Measurements from ENCODE around the gene TFIP11. TPM values are rescaled to one million over a fixed set of nuclear protein-coding genes. Genes with fewer than 3 reads are reported as not detected.

Gene TFIP11
- total RNA-seq, 1 experiment from 2014 or later, result 26.9 TPM

GRCh38 chr22:26483439-26484359 lies 28.6 kb downstream of the TFIP11 start, which contains the start of the genes HPS4 and SRRD (continued):
- TF ChIP-seq ZNF121 (CRISPR knock-in tag; IDR thresholded peaks at IDR 0.05), result peak; percentile 31; the same call in 1 of the 2 replicates
- peak; percentile 87 for TF ChIP-seq MAX (CRISPR knock-in tag; IDR thresholded peaks at IDR 0.05)
- peak; percentile 91 for TF ChIP-seq ZBTB21 (CRISPR knock-in tag; IDR thresholded peaks at IDR 0.05; ENCODE audit: borderline replicate concordance)
- peak; percentile 100 for TF ChIP-seq CREM (CRISPR knock-in tag; IDR thresholded peaks at IDR 0.05)
- peak; percentile 99 for TF ChIP-seq GTF2I (CRISPR knock-in tag; conservative IDR thresholded peaks at IDR 0.05)
- TF ChIP-seq, protein P1, sequence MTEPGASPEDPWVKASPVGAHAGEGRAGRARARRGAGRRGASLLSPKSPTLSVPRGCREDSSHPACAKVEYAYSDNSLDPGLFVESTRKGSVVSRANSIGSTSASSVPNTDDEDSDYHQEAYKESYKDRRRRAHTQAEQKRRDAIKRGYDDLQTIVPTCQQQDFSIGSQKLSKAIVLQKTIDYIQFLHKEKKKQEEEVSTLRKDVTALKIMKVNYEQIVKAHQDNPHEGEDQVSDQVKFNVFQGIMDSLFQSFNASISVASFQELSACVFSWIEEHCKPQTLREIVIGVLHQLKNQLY (CRISPR knock-in tag; IDR thresholded peaks at IDR 0.05), result 0 out of 2 replicates have a peak, but pooled peaks have one; percentile 36
- TF ChIP-seq CBFB (CRISPR knock-in tag; IDR thresholded peaks at IDR 0.05; ENCODE audit: low read depth), result peak; percentile 89; the same call in 1 of the 2 replicates
- TF ChIP-seq ZBTB43 (CRISPR knock-in tag; IDR thresholded peaks at IDR 0.05), result peak; percentile 86
- TF ChIP-seq, protein P2, sequence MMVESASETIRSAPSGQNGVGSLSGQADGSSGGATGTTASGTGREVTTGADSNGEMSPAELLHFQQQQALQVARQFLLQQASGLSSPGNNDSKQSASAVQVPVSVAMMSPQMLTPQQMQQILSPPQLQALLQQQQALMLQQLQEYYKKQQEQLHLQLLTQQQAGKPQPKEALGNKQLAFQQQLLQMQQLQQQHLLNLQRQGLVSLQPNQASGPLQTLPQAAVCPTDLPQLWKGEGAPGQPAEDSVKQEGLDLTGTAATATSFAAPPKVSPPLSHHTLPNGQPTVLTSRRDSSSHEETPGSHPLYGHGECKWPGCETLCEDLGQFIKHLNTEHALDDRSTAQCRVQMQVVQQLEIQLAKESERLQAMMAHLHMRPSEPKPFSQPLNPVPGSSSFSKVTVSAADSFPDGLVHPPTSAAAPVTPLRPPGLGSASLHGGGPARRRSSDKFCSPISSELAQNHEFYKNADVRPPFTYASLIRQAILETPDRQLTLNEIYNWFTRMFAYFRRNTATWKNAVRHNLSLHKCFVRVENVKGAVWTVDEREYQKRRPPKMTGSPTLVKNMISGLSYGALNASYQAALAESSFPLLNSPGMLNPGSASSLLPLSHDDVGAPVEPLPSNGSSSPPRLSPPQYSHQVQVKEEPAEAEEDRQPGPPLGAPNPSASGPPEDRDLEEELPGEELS (CRISPR knock-in tag; IDR thresholded peaks at IDR 0.05), result peak; percentile 77
- TF ChIP-seq, protein P3, sequence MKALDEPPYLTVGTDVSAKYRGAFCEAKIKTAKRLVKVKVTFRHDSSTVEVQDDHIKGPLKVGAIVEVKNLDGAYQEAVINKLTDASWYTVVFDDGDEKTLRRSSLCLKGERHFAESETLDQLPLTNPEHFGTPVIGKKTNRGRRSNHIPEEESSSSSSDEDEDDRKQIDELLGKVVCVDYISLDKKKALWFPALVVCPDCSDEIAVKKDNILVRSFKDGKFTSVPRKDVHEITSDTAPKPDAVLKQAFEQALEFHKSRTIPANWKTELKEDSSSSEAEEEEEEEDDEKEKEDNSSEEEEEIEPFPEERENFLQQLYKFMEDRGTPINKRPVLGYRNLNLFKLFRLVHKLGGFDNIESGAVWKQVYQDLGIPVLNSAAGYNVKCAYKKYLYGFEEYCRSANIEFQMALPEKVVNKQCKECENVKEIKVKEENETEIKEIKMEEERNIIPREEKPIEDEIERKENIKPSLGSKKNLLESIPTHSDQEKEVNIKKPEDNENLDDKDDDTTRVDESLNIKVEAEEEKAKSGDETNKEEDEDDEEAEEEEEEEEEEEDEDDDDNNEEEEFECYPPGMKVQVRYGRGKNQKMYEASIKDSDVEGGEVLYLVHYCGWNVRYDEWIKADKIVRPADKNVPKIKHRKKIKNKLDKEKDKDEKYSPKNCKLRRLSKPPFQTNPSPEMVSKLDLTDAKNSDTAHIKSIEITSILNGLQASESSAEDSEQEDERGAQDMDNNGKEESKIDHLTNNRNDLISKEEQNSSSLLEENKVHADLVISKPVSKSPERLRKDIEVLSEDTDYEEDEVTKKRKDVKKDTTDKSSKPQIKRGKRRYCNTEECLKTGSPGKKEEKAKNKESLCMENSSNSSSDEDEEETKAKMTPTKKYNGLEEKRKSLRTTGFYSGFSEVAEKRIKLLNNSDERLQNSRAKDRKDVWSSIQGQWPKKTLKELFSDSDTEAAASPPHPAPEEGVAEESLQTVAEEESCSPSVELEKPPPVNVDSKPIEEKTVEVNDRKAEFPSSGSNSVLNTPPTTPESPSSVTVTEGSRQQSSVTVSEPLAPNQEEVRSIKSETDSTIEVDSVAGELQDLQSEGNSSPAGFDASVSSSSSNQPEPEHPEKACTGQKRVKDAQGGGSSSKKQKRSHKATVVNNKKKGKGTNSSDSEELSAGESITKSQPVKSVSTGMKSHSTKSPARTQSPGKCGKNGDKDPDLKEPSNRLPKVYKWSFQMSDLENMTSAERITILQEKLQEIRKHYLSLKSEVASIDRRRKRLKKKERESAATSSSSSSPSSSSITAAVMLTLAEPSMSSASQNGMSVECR (CRISPR knock-in tag; IDR thresholded peaks at IDR 0.05; ENCODE audit: borderline replicate concordance), result peak; percentile 60; the same call in 1 of the 2 replicates
- no peak for TF ChIP-seq NFYB (CRISPR knock-in tag; conservative IDR thresholded peaks at IDR 0.05; ENCODE audit: low read depth)

GRCh38 chr22:26483043-26483438 lies 29.2 kb downstream of the TFIP11 start:
- ChIA-PET CTCF (interaction anchor here (0.6 to 4.8 kb wide), 13 partner anchors 19 to 198 kb away, joined by 3 to 17 read pairs (median 3); partner anchors contain the start of gene TFIP11), POLR2A (interaction anchor here (0.5 to 2.2 kb wide), 13 partner anchors 11 to 192 kb away, joined by 3 to 7 read pairs (median 4); partner anchors contain the start of genes MIAT and TPST2)
- ATAC-seq (peak; percentile 6), DNase-seq (ENCODE audit: low spot score) (no peak)
- no peaks in the 10 kb centered on the region for H3K9me3 Mint-ChIP-seq
- peaks cover 24% of the 10 kb centered on the region for H3K36me3 Mint-ChIP-seq
- peak overlapping the region; percentile 94 for H3K27ac Mint-ChIP-seq
- peaks cover 45% of the 10 kb centered on the region for H3K4me1 Mint-ChIP-seq
- no peaks in the 10 kb centered on the region for H3K27me3 Mint-ChIP-seq (ENCODE audit: low read depth)
- peak overlapping the region; percentile 89 for H3K4me3 Mint-ChIP-seq
- TF ChIP-seq, protein P4, sequence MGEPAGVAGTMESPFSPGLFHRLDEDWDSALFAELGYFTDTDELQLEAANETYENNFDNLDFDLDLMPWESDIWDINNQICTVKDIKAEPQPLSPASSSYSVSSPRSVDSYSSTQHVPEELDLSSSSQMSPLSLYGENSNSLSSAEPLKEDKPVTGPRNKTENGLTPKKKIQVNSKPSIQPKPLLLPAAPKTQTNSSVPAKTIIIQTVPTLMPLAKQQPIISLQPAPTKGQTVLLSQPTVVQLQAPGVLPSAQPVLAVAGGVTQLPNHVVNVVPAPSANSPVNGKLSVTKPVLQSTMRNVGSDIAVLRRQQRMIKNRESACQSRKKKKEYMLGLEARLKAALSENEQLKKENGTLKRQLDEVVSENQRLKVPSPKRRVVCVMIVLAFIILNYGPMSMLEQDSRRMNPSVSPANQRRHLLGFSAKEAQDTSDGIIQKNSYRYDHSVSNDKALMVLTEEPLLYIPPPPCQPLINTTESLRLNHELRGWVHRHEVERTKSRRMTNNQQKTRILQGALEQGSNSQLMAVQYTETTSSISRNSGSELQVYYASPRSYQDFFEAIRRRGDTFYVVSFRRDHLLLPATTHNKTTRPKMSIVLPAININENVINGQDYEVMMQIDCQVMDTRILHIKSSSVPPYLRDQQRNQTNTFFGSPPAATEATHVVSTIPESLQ (CRISPR knock-in tag; IDR thresholded peaks at IDR 0.05), result no peak
- TF ChIP-seq RELA (CRISPR knock-in tag; IDR thresholded peaks at IDR 0.05; ENCODE audit: borderline replicate concordance), result no peak
- TF ChIP-seq MXD4 (CRISPR knock-in tag; IDR thresholded peaks at IDR 0.05; ENCODE audit: borderline replicate concordance), result no peak
- no peak for TF ChIP-seq SMAD4 (CRISPR knock-in tag; IDR thresholded peaks at IDR 0.05)
- no peak for TF ChIP-seq ZNF138 (CRISPR knock-in tag; conservative IDR thresholded peaks at IDR 0.05)
- TF ChIP-seq SP1 (CRISPR knock-in tag; conservative IDR thresholded peaks at IDR 0.05), result no peak
- no peak for TF ChIP-seq TP53 (CRISPR knock-in tag; IDR thresholded peaks at IDR 0.05)
- TF ChIP-seq ZNF423 (CRISPR knock-in tag; IDR thresholded peaks at IDR 0.05), result no peak
- no peak for TF ChIP-seq CTCF (IDR thresholded peaks at IDR 0.05)
- TF ChIP-seq ATF1 (CRISPR knock-in tag; IDR thresholded peaks at IDR 0.05), result no peak
